H1 (cell line): ENCODE data around the gene MOGAT2. TPM values are rescaled to one million over a fixed set of nuclear protein-coding genes. Genes with fewer than 3 reads are reported as not detected.

ENCODE experiments used
- CTCF ChIA-PET: fragments of 300-600 bp; sonication (Branson Sonifier 250); formaldehyde crosslinking; loops from one replicate; lab custom pipeline; 2021; ENCODE audit not compliant: partially characterized antibody; lab: Charles Lee
- POLR2A ChIA-PET: fragments of 300-600 bp; sonication (Branson Sonifier 250); formaldehyde crosslinking; loops from one replicate; lab custom pipeline; 2021; ENCODE audit warnings: inconsistent platforms; ENCODE audit not compliant: partially characterized antibody; lab: Charles Lee
- DNase-seq, 2 experiments: peaks; one replicate each; pipeline versions ENCODE4 v3.0.0 to v3.0.0-alpha.2; 2010 to 2022; ENCODE audit warnings: low spot score in 2 of 2, low read depth in 1 of 2, mixed read lengths in 1 of 2
- FAIRE-seq: peaks from 2 replicates; lab custom pipeline; 2011; peaks lifted over from hg19 to GRCh38; lab: Jason Lieb, UNC
- H2AFZ ChIP-seq: 2 replicates; pipeline ENCODE4 v1.8.1; 2012; ENCODE audit warnings: low read length, inconsistent platforms
- H2AK5ac ChIP-seq: 2 replicates; pipeline ENCODE4 v1.6.1; 2013; ENCODE audit warnings: low read depth, low read length
- H2BK120ac ChIP-seq: replicated peaks from 2 replicates; pipeline ENCODE3; 2013; ENCODE audit warnings: low read depth, low read length, inconsistent platforms
- H2BK12ac ChIP-seq: 2 replicates; pipeline ENCODE4 v1.6.1; 2013; ENCODE audit warnings: low read depth, low read length
- H2BK15ac ChIP-seq: 2 replicates; pipeline ENCODE4 v1.6.1; 2013; ENCODE audit warnings: low read length
- H2BK20ac ChIP-seq: 2 replicates; pipeline ENCODE4 v1.6.1; 2013; ENCODE audit warnings: low read length
- H2BK5ac ChIP-seq: 2 replicates; pipeline ENCODE4 v1.6.1; 2013; ENCODE audit warnings: low read depth, low read length
- H3K14ac ChIP-seq: 2 replicates; pipeline ENCODE4 v1.6.1; 2013; ENCODE audit warnings: inconsistent platforms; ENCODE audit not compliant: insufficient read length
- H3K18ac ChIP-seq: 2 replicates; pipeline ENCODE4 v1.6.1; 2013; ENCODE audit warnings: low read length; ENCODE audit errors: extremely low read depth
- H3K23ac ChIP-seq: 2 replicates; pipeline ENCODE4 v1.6.1; 2013; ENCODE audit warnings: inconsistent platforms; ENCODE audit not compliant: insufficient read length
- H3K23me2 ChIP-seq: 2 replicates; pipeline ENCODE4 v1.6.1; 2013; ENCODE audit warnings: low read depth, low read length
- H3K27ac ChIP-seq: 2 replicates; pipeline ENCODE4 v1.6.1; 2011; ENCODE audit warnings: low read depth, low read length, inconsistent platforms
- H3K27me3 ChIP-seq, 4 experiments: replicated peaks in 1 of 4; 1 replicate in 1 of 4; 2 replicates in 3 of 4; pipeline versions ENCODE4 v1.6.1 to v1.8.1; 2011 to 2013; ENCODE audit warnings: low read length in 3 of 4, mild to moderate bottlenecking in 3 of 4, inconsistent platforms in 2 of 4, mixed read lengths in 2 of 4, moderate library complexity in 1 of 4; ENCODE audit not compliant: control insufficient read depth in 3 of 4, insufficient read depth in 3 of 4; ENCODE audit errors: extremely low read depth in 1 of 4
- H3K36me3 ChIP-seq, 4 experiments: 2 replicates each; pipeline versions ENCODE4 v1.6.1 to v1.8.1; 2011 to 2013; ENCODE audit warnings: mild to moderate bottlenecking in 4 of 4, low read length in 3 of 4, moderate library complexity in 2 of 4, control low read depth in 1 of 4, inconsistent platforms in 1 of 4; ENCODE audit not compliant: insufficient read depth in 4 of 4, control insufficient read depth in 2 of 4
- H3K4ac ChIP-seq: replicated peaks from 2 replicates; pipeline ENCODE3; 2013; ENCODE audit warnings: low read length, low read depth, mixed read lengths, inconsistent platforms; ENCODE audit not compliant: insufficient read length
- H3K4me1 ChIP-seq, 4 experiments: replicated peaks in 1 of 4; 1 replicate in 1 of 4; 2 replicates in 3 of 4; pipeline versions ENCODE4 v1.6.1 to v1.8.1; 2011 to 2013; ENCODE audit warnings: low read length in 3 of 4, inconsistent platforms in 2 of 4, mixed read lengths in 1 of 4; ENCODE audit not compliant: insufficient read depth in 4 of 4, control insufficient read depth in 3 of 4
- H3K4me2 ChIP-seq, 2 experiments: 2 replicates each; pipeline versions ENCODE4 v1.6.1 to v1.8.1; 2011 to 2013; ENCODE audit warnings: low read depth in 2 of 2, low read length in 2 of 2, control low read depth in 1 of 2, inconsistent platforms in 1 of 2, mild to moderate bottlenecking in 1 of 2; ENCODE audit not compliant: insufficient read depth in 1 of 2
- H3K4me3 ChIP-seq, 4 experiments: fragments of 200-600, 300-600 bp in 1 of 4; sonication (generic), shearing (Covaris generic), sonication (Bioruptor Twin) in 1 of 4; 2 replicates each; pipeline versions ENCODE4 v1.5.1 to v1.8.1; 2011 to 2016; ENCODE audit warnings: low read length in 4 of 4, low read depth in 3 of 4, control low read depth in 2 of 4, inconsistent platforms in 2 of 4, mild to moderate bottlenecking in 2 of 4, mixed read lengths in 1 of 4, moderate library complexity in 1 of 4; ENCODE audit not compliant: insufficient read depth in 2 of 4; ENCODE audit errors: extremely low read depth in 1 of 4
- H3K56ac ChIP-seq: replicated peaks from 2 replicates; pipeline ENCODE3; 2013; ENCODE audit warnings: low read depth, mild to moderate bottlenecking, mixed read lengths, low read length, inconsistent platforms; ENCODE audit not compliant: insufficient read length
- H3K79me1 ChIP-seq: 2 replicates; pipeline ENCODE4 v1.6.1; 2013; ENCODE audit warnings: low read depth, low read length, control low read depth
- H3K79me2 ChIP-seq, 2 experiments: 2 replicates each; pipeline versions ENCODE4 v1.6.1 to v1.8.1; 2012 to 2013; ENCODE audit warnings: low read length in 2 of 2, mild to moderate bottlenecking in 2 of 2, inconsistent platforms in 1 of 2; ENCODE audit not compliant: insufficient read depth in 2 of 2, control insufficient read depth in 1 of 2
- H3K9ac ChIP-seq, 4 experiments: replicated peaks in 1 of 4; 1 replicate in 1 of 4; 2 replicates in 3 of 4; pipeline versions ENCODE4 v1.6.1 to v1.8.1; 2011 to 2013; ENCODE audit warnings: low read depth in 3 of 4, low read length in 3 of 4, control low read depth in 2 of 4, mild to moderate bottlenecking in 2 of 4, moderate library complexity in 2 of 4, inconsistent platforms in 1 of 4; ENCODE audit errors: extremely low read depth in 1 of 4
- H3K9me3 ChIP-seq, 2 experiments: 2 replicates each; pipeline versions ENCODE4 v1.6.1 to v1.8.1; 2012 to 2013; ENCODE audit warnings: mild to moderate bottlenecking in 2 of 2, moderate library complexity in 2 of 2, control low read depth in 1 of 2, inconsistent platforms in 1 of 2, low read depth in 1 of 2, low read length in 1 of 2, mixed read lengths in 1 of 2; ENCODE audit not compliant: insufficient read depth in 2 of 2
- H4K20me1 ChIP-seq, 2 experiments: replicated peaks in 1 of 2; 2 replicates each; pipeline versions ENCODE3 to v1.8.1; 2011 to 2013; ENCODE audit warnings: inconsistent platforms in 2 of 2, low read length in 2 of 2, mild to moderate bottlenecking in 1 of 2; ENCODE audit not compliant: insufficient read depth in 2 of 2, control insufficient read depth in 1 of 2
- H4K5ac ChIP-seq: 2 replicates; pipeline ENCODE4 v1.6.1; 2013; ENCODE audit warnings: low read length, low read depth, mixed read lengths, inconsistent platforms; ENCODE audit not compliant: insufficient read length
- H4K8ac ChIP-seq: 2 replicates; pipeline ENCODE4 v1.8.0; 2013; ENCODE audit warnings: mild to moderate bottlenecking, moderate library complexity, low read length, inconsistent platforms; ENCODE audit not compliant: insufficient read depth; ENCODE audit errors: extremely low read depth
- H4K91ac ChIP-seq: replicated peaks from 2 replicates; pipeline ENCODE3; 2013; ENCODE audit warnings: low read length, mixed read lengths, inconsistent platforms; ENCODE audit not compliant: insufficient read length
- CREB1 ChIP-seq: IDR thresholded peaks from 2 replicates; pipeline ENCODE4 v1.6.1; 2012; ENCODE audit warnings: inconsistent platforms
- EGR1 ChIP-seq: IDR thresholded peaks from 2 replicates; pipeline ENCODE4 v1.6.1; 2011; ENCODE audit warnings: low read depth, low read length, borderline replicate concordance
- EZH2 ChIP-seq: fragments of 200-600 bp; sonication (generic); IDR thresholded peaks from 2 replicates; pipeline ENCODE4 v1.7.1; 2012; ENCODE audit warnings: low read depth, mild to moderate bottlenecking, moderate library complexity, low read length, inconsistent platforms; ENCODE audit not compliant: severe bottlenecking
- JUND ChIP-seq: IDR thresholded peaks from 2 replicates; pipeline ENCODE4 v1.6.1; 2011; ENCODE audit warnings: mild to moderate bottlenecking, improper control_type of control experiment, low read length
- RFX5 ChIP-seq: IDR thresholded peaks from 2 replicates; pipeline ENCODE4 v1.6.1; 2011; ENCODE audit warnings: low read depth, low read length, improper control_type of control experiment, borderline replicate concordance
- RNF2 ChIP-seq: fragments of 200-900, 300-1000 bp; sonication (generic); IDR thresholded peaks from 2 replicates; pipeline ENCODE4 v1.7.1; 2016; ENCODE audit warnings: borderline replicate concordance, low read depth, mild to moderate bottlenecking, antibody characterized with exemption, low read length; ENCODE audit not compliant: poor library complexity, severe bottlenecking; ENCODE audit errors: missing control alignments
- TAF1 ChIP-seq: IDR thresholded peaks from 2 replicates; pipeline ENCODE4 v1.6.1; 2011; ENCODE audit warnings: mild to moderate bottlenecking, low read depth, low read length
- WGBS, 2 experiments: shearing (Covaris generic) in 1 of 2; methylation state at CpG; one replicate each; pipeline versions ENCODE4 v1.1.6 to v1.1.7; 2013 to 2015; ENCODE audit warnings: low lambda C conversion rate in 2 of 2, mixed read lengths in 2 of 2, inconsistent platforms in 1 of 2, low coverage in 1 of 2, missing lambda C conversion rate in 1 of 2; ENCODE audit not compliant: insufficient replicate concordance in 2 of 2, insufficient coverage in 1 of 2, insufficient read length in 1 of 2; ENCODE audit errors: extremely low coverage in 1 of 2, missing lambda C conversion rate in 1 of 2; 5-methylcytosine and 5-hydroxymethylcytosine counted together
- polyA plus RNA-seq, 7 experiments: library from polyadenylated mRNA; depleted of rRNA in 3 of 7; stranded (reverse) in 5 of 7; unstranded in 2 of 7; fragments of >200 nt in 5 of 7; fragments of 200-250 nt in 2 of 7; gene quantifications; 1 replicate in 5 of 7; 2 replicates in 1 of 7; 4 replicates in 1 of 7; pipeline versions ENCODE4 v1.2.1 to v1.2.3, GENCODE V29; 2011 to 2013; ENCODE audit warnings: missing spikeins in 2 of 7, mixed read lengths in 2 of 7
- total RNA-seq: library from RNA; stranded (reverse); fragmentation: NEBNext Ultra II Directional; extraction: Animal tissue kit (Norgen Biotek cat#: 25700); gene quantifications from 2 replicates; pipeline ENCODE4 v1.2.1, GENCODE V29; 2021

MOGAT2 gene
- total and polyA plus RNA-seq, 2 of the 8 experiments (the other 6 are each of a cell fraction or from before 2014, with no cell fraction given): not detected

- no peak overlapping the region for H3K4ac ChIP-seq
- no peaks in the 10 kb centered on the region for H3K4me1 ChIP-seq
- H2BK12ac ChIP-seq: no peak overlapping the region
- H3K79me1 ChIP-seq: no peaks in the 10 kb centered on the region
- no peak overlapping the region for H2BK20ac ChIP-seq
- H3K56ac ChIP-seq: no peak overlapping the region
- FAIRE-seq: no peak
- no peak overlapping the region for H2BK15ac ChIP-seq
- no peak overlapping the region for H3K23ac ChIP-seq
- no peaks in the 10 kb centered on the region for H4K20me1 ChIP-seq
- no peak overlapping the region for H3K14ac ChIP-seq
- H2AFZ ChIP-seq: no peak overlapping the region
- no peaks in the 10 kb centered on the region for H3K79me2 ChIP-seq
- no peak for DNase-seq
- no peak overlapping the region for H3K4me2 ChIP-seq
- no peak overlapping the region for H2BK120ac ChIP-seq
- no peak overlapping the region for H4K8ac ChIP-seq
- H4K91ac ChIP-seq: no peak overlapping the region
- 78% methylated on average over 9 of the region's 9 CpGs; no CpG with 5 or more reads in 1 of the 2 experiments for WGBS, 2 experiments
- H3K36me3 ChIP-seq: no peaks in the 10 kb centered on the region
- no peak overlapping the region for H3K9ac ChIP-seq
- peaks cover 0 to 5% of the 10 kb centered on the region in 2 experiments; a peak in 1 of 4 replicates for H3K9me3 ChIP-seq
- no peak overlapping the region; the same call in 1 of the 2 replicates for H3K18ac ChIP-seq
- CTCF ChIA-PET: no interaction called here
- no peak overlapping the region for H3K27ac ChIP-seq
- no peaks in the 10 kb centered on the region for H3K23me2 ChIP-seq
- H4K5ac ChIP-seq: no peak overlapping the region
- H2AK5ac ChIP-seq: 0 out of 2 replicates have a peak overlapping the region, but pooled peaks have one; percentile 17
- no peaks in the 10 kb centered on the region; a peak in 1 of 7 replicates for H3K27me3 ChIP-seq
- H2BK5ac ChIP-seq: no peak overlapping the region
- POLR2A ChIA-PET: no interaction called here
- no peak overlapping the region for H3K4me3 ChIP-seq
- TF ChIP-seq TAF1: no peak
- TF ChIP-seq EGR1: no peak
- TF ChIP-seq JUND: no peak
- no peak for TF ChIP-seq CREB1
- no peak for TF ChIP-seq EZH2
- no peak for TF ChIP-seq RNF2
- no peak for TF ChIP-seq RFX5
These were observed 26.3 kb downstream of the MOGAT2 start for GRCh38 chr11:75743711-75744563.
